Measurements from ENCODE around the gene JAZF1.

The JAZF1 gene

DNA sequence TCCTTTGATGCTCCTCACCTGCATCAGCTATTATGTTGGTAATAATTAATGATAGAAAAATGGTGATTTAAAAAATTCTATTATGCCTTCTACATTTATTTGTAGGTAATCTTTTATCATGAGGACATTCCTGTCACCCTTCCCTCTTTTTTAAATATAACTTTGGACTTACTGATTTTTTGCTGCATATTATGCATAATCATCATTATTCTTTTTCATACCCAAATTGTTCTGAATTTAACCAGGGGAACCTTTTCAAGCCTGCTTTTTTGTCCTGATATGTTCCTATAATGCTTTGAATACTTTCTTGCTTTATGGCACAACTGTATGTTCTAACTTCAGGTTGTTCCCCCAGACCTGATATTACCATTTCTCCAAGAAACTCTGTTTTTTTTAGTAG, 392.2 kb downstream of the JAZF1 start:
- no peak for TF ChIP-seq EZH2phosphoT487 (IDR thresholded peaks at IDR 0.05; ENCODE audit: low read length)
- no peak for TF ChIP-seq CTCF (IDR thresholded peaks at IDR 0.05; ENCODE audit: low read length)
- no peak for TF ChIP-seq EZH2 (optimal IDR thresholded peaks at IDR 0.05; ENCODE audit: low read depth, low read length)
- Histone ChIP-seq H3K4me3 (ENCODE audit: low read length) (no peak overlapping the region), H3K4me1 (ENCODE audit: low read length) (no peaks in the 10 kb centered on the region), H3F3A (ENCODE audit: insufficient read depth, low read length) (no peaks in the 10 kb centered on the region), H3K4me2 (ENCODE audit: low read depth, low read length) (no peak overlapping the region), H3K27ac (ENCODE audit: low read length) (no peak overlapping the region), H3K36me3 (replicated peaks; ENCODE audit: insufficient read depth, low read length) (0 out of 2 replicates have a peak, but pooled peaks cover 2% of the 10 kb centered on the region), H4K20me1 (ENCODE audit: insufficient read depth, low read length) (no peaks in the 10 kb centered on the region), H2AFZ (ENCODE audit: low read length) (no peak overlapping the region), H3K9ac (ENCODE audit: low read length) (no peak overlapping the region), H3K27me3 (replicated peaks; ENCODE audit: insufficient read depth, low read length) (no peaks in the 10 kb centered on the region), H3K9me3 (replicated peaks; ENCODE audit: insufficient read depth, low read length) (no peaks in the 10 kb centered on the region), H3K9me2 (replicated peaks; ENCODE audit: insufficient read depth, low read length) (no peaks in the 10 kb centered on the region), H3K79me2 (ENCODE audit: low read length) (no peaks in the 10 kb centered on the region)
- no peak for DNase-seq

DNA sequence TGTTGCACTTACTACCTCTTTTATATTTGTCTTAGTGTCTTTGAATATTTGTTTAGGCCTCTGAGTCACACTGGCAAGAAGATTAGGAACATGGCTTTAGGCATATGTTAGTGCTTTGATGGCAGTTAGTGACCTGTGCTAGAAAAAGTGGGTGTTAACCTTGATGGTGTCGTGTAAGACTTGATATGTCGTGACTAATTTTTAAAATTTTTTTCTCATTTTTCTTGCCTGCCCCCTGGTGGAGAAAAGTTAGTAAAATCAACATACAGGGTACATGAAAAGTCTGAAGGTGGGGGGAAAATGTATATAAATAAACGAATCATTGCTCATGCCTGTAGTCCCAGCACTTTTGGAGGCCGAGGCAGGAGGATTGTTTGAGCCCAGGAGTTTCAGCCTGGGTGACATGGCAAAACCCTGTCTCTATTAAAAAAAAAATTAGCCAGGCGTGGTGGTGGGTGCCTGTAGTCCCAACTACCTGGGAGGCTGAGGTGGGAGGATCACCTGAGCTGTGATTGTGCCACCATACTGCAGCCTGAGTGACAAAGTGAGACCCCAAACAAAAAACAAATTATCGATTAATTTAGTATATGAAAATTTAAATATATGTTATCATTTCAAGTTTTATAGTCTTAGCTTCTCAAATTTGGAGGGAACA, 396.1 kb downstream of the JAZF1 start:
- Histone ChIP-seq H3K79me2 (ENCODE audit: low read length) (no peaks in the 10 kb centered on the region), H3K27ac (ENCODE audit: low read length) (no peak overlapping the region), H3K36me3 (replicated peaks; ENCODE audit: insufficient read depth, low read length) (0 out of 2 replicates have a peak, but pooled peaks cover 2% of the 10 kb centered on the region), H3K9ac (ENCODE audit: low read length) (no peak overlapping the region), H3K9me2 (replicated peaks; ENCODE audit: insufficient read depth, low read length) (no peaks in the 10 kb centered on the region), H3K27me3 (replicated peaks; ENCODE audit: insufficient read depth, low read length) (no peaks in the 10 kb centered on the region), H3K4me1 (ENCODE audit: low read length) (no peaks in the 10 kb centered on the region), H3K4me2 (ENCODE audit: low read depth, low read length) (no peak overlapping the region), H3K4me3 (ENCODE audit: low read length) (no peak overlapping the region), H4K20me1 (ENCODE audit: insufficient read depth, low read length) (no peaks in the 10 kb centered on the region), H3K9me3 (replicated peaks; ENCODE audit: insufficient read depth, low read length) (no peaks in the 10 kb centered on the region), H3F3A (ENCODE audit: insufficient read depth, low read length) (no peaks in the 10 kb centered on the region), H2AFZ (ENCODE audit: low read length) (no peak overlapping the region)
- TF ChIP-seq CTCF (IDR thresholded peaks at IDR 0.05; ENCODE audit: low read length) (peak; percentile 55), EZH2 (optimal IDR thresholded peaks at IDR 0.05; ENCODE audit: low read depth, low read length) (no peak)
- peak; percentile 48 for DNase-seq

- H3K4me3 ChIP-seq (ENCODE audit: low read length), result no peak overlapping the region
- no peak for DNase-seq
- H3K27ac ChIP-seq (ENCODE audit: low read length), result no peak overlapping the region
- no peak overlapping the region for H3K4me2 ChIP-seq (ENCODE audit: low read depth, low read length)
- H3K36me3 ChIP-seq (replicated peaks; ENCODE audit: insufficient read depth, low read length), result 0 out of 2 replicates have a peak, but pooled peaks cover 2% of the 10 kb centered on the region
- no peaks in the 10 kb centered on the region for H3K9me2 ChIP-seq (replicated peaks; ENCODE audit: insufficient read depth, low read length)
- H3K9me3 ChIP-seq (replicated peaks; ENCODE audit: insufficient read depth, low read length), result no peaks in the 10 kb centered on the region
- H3K9ac ChIP-seq (ENCODE audit: low read length), result no peak overlapping the region
- H3K4me1 ChIP-seq (ENCODE audit: low read length), result no peaks in the 10 kb centered on the region
- H4K20me1 ChIP-seq (ENCODE audit: insufficient read depth, low read length), result no peaks in the 10 kb centered on the region
- H2AFZ ChIP-seq (ENCODE audit: low read length), result no peak overlapping the region
- H3K27me3 ChIP-seq (replicated peaks; ENCODE audit: insufficient read depth, low read length), result no peaks in the 10 kb centered on the region
- H3K79me2 ChIP-seq (ENCODE audit: low read length), result no peaks in the 10 kb centered on the region
- TF ChIP-seq EZH2phosphoT487 (IDR thresholded peaks at IDR 0.05; ENCODE audit: low read length), result no peak
- no peak for TF ChIP-seq EZH2 (optimal IDR thresholded peaks at IDR 0.05; ENCODE audit: low read depth, low read length)
- TF ChIP-seq CTCF (IDR thresholded peaks at IDR 0.05; ENCODE audit: low read length), result no peak
- no peaks in the 10 kb centered on the region for H3F3A ChIP-seq (ENCODE audit: insufficient read depth, low read length)
These were observed 397.7 kb downstream of the JAZF1 start for GRCh38 chr7:27782849-27783248.

Data from MM.1S (cell line).